ENCODE results near the gene UBA3. TPM values are rescaled to one million over a fixed set of nuclear protein-coding genes. Genes with fewer than 3 reads are reported as not detected.

Gene UBA3
- total RNA-seq, 1 experiment from 2014 or later = 47.1 TPM

- CTCF ChIA-PET = interaction anchor here (0.5 to 0.7 kb wide), 3 partner anchors 59 to 175 kb away, joined by 3 to 4 read pairs (median 3); no protein-coding TSS in a partner anchor
- H3K4me1 ChIP-seq (ENCODE audit: control insufficient read depth, insufficient read depth, low read length) = peaks cover 29% of the 10 kb centered on the region
Measured at GRCh38 chr3:69079269-69080159, 651 bp downstream of the UBA3 start.

More at GRCh38 chr3:69079269-69080159, 651 bp downstream of the UBA3 start:
- Histone ChIP-seq H3K36me3 (ENCODE audit: control insufficient read depth, insufficient read depth, low read length) (peaks cover 6% of the 10 kb centered on the region), H3K27me3 (ENCODE audit: control insufficient read depth, insufficient read depth, low read length) (no peaks in the 10 kb centered on the region), H3K4me3 (ENCODE audit: low read depth in 2 of 2, low read length in 2 of 2) (peak overlapping the region; percentile 77 to 78), H3K9me3 (ENCODE audit: control insufficient read depth, insufficient read depth, low read depth, low read length) (no peaks in the 10 kb centered on the region), H3K27ac (ENCODE audit: low read length) (peak overlapping the region; percentile 77)
- peak; percentile 30; the same call in 1 of the 2 replicates for ATAC-seq
- intact Hi-C loops (cut with micrococcal nuclease; ENCODE audit: unreplicated experiment) = no loop called here
- TSS peak; percentile 76 for BruUV-seq (replicated peaks)
- POLR2A ChIA-PET = interaction anchor here (0.7 kb wide), 1 partner anchor 11 kb away, joined by 11 read pairs; no protein-coding TSS in a partner anchor
- in situ Hi-C loops (cut with HindIII; ENCODE audit: low pct_unique_long_range_greater_than_20kb, low sequenced_read_pairs) = no loop called here
- TF ChIP-seq POLR2AphosphoS5 (IDR thresholded peaks at IDR 0.05; ENCODE audit: low read depth, low read length) = no peak
- TF ChIP-seq SIN3A (IDR thresholded peaks at IDR 0.05; ENCODE audit: borderline replicate concordance, insufficient read depth, low read depth, low read length) = no peak
- no peak for TF ChIP-seq CTCF (IDR thresholded peaks at IDR 0.05)
- TF ChIP-seq TCF7L2 (IDR thresholded peaks at IDR 0.05; ENCODE audit: low read depth, low read length) = peak; percentile 43; the same call in 1 of the 2 replicates
- TF ChIP-seq REST (IDR thresholded peaks at IDR 0.05; ENCODE audit: insufficient read depth in 1 of 2, low read depth in 2 of 2, low read length in 1 of 2) = no peak
- DNase-seq (ENCODE audit: low read depth, low spot score) = no peak
